Endothelial cell of umbilical vein (primary cell): Measurements from ENCODE around the gene MB21D2. TPM values are rescaled to one million over a fixed set of nuclear protein-coding genes. Genes with fewer than 3 reads are reported as not detected.

Experiments used
- BruUV-seq: library from RNA; stranded (reverse); fragments of 400-500 nt; replicated peaks from 2 replicates; lab custom pipeline; 2021; lab: Mats Ljungman, UMichigan
- CTCF ChIA-PET: fragments of 300-600, 350-600 bp; sonication (Branson Sonifier 250); formaldehyde crosslinking; loops from one replicate; lab custom pipeline; 2021; ENCODE audit warnings: antibody characterized with exemption, inconsistent platforms; lab: Charles Lee
- POLR2A ChIA-PET: fragments of 300-600, 350-600 bp; sonication (Branson Sonifier 250); formaldehyde crosslinking; loops from one replicate; lab custom pipeline; 2021; ENCODE audit warnings: antibody characterized with exemption, inconsistent platforms; lab: Charles Lee
- DNase-seq: peaks from one replicate; pipeline ENCODE4 v3.0.0-alpha.2; 2011; ENCODE audit warnings: low read depth, low spot score
- FAIRE-seq: peaks from 2 replicates; lab custom pipeline; 2011; peaks lifted over from hg19 to GRCh38; lab: Jason Lieb, UNC
- H2AFZ ChIP-seq: 2 replicates; pipeline ENCODE4 v1.6.0; 2012; ENCODE audit warnings: low read depth, low read length, control low read depth, inconsistent platforms
- H3K27ac ChIP-seq: 2 replicates; pipeline ENCODE4 v1.5.1; 2011; ENCODE audit warnings: low read depth, mild to moderate bottlenecking, control low read depth, low read length, moderate library complexity; ENCODE audit not compliant: insufficient read depth
- H3K27me3 ChIP-seq, 2 experiments: 2 replicates each; pipeline versions ENCODE4 v1.6.0 to v1.6.1; 2011; ENCODE audit warnings: low read length in 2 of 2, mixed read lengths in 1 of 2; ENCODE audit not compliant: control insufficient read depth in 2 of 2, insufficient read depth in 2 of 2
- H3K36me3 ChIP-seq, 2 experiments: 2 replicates in 1 of 2; 3 replicates in 1 of 2; pipeline ENCODE4 v1.5.1; 2011; ENCODE audit warnings: low read length in 2 of 2, mild to moderate bottlenecking in 1 of 2, moderate library complexity in 1 of 2; ENCODE audit not compliant: control insufficient read depth in 2 of 2, insufficient read depth in 2 of 2; ENCODE audit errors: extremely low read depth in 1 of 2
- H3K4me1 ChIP-seq: 3 replicates; pipeline ENCODE4 v1.5.1; 2011; ENCODE audit warnings: mild to moderate bottlenecking, low read length; ENCODE audit not compliant: control insufficient read depth, insufficient read depth; ENCODE audit errors: extremely low read depth
- H3K4me2 ChIP-seq: 2 replicates; pipeline ENCODE4 v1.6.1; 2011; ENCODE audit warnings: low read length, control low read depth, mixed read lengths; ENCODE audit not compliant: insufficient read depth
- H3K4me3 ChIP-seq, 3 experiments: fragments of 200-600 bp in 1 of 3; sonication (generic), shearing (Covaris generic) in 1 of 3; replicated peaks in 1 of 3; 2 replicates each; pipeline ENCODE4 v1.5.1; 2011 to 2016; ENCODE audit warnings: control low read depth in 3 of 3, low read length in 3 of 3, mild to moderate bottlenecking in 2 of 3, inconsistent platforms in 1 of 3, low read depth in 1 of 3, moderate library complexity in 1 of 3; ENCODE audit not compliant: insufficient read depth in 1 of 3
- H3K79me2 ChIP-seq: 2 replicates; pipeline ENCODE4 v1.6.0; 2012; ENCODE audit warnings: low read length, inconsistent platforms; ENCODE audit not compliant: control insufficient read depth, insufficient read depth
- H3K9ac ChIP-seq: replicated peaks from 2 replicates; pipeline ENCODE3; 2011; ENCODE audit warnings: low read length, control low read depth; ENCODE audit not compliant: insufficient read depth; ENCODE audit errors: extremely low read depth
- H3K9me1 ChIP-seq: replicated peaks from 3 replicates; pipeline ENCODE4 v1.6.0; 2011; ENCODE audit warnings: mild to moderate bottlenecking, low read length; ENCODE audit not compliant: control insufficient read depth, insufficient read depth; ENCODE audit errors: extremely low read depth
- H3K9me3 ChIP-seq: replicated peaks from 2 replicates; pipeline ENCODE4 v1.5.1; 2012; ENCODE audit warnings: low read length, inconsistent platforms; ENCODE audit not compliant: control insufficient read depth, insufficient read depth
- H4K20me1 ChIP-seq: replicated peaks from 2 replicates; pipeline ENCODE3; 2011; ENCODE audit warnings: mild to moderate bottlenecking, low read length; ENCODE audit not compliant: control insufficient read depth, insufficient read depth; ENCODE audit errors: extremely low read depth
- EZH2 ChIP-seq: IDR thresholded peaks from 2 replicates; pipeline ENCODE4 v1.6.1; 2012; ENCODE audit warnings: borderline replicate concordance, low read depth, mild to moderate bottlenecking, moderate library complexity, low read length, inconsistent platforms; ENCODE audit not compliant: severe bottlenecking
- FOS ChIP-seq: IDR thresholded peaks from 2 replicates; pipeline ENCODE4 v1.6.1; 2011; ENCODE audit warnings: mild to moderate bottlenecking, low read length, moderate library complexity, borderline replicate concordance; ENCODE audit not compliant: insufficient read depth
- GATA2 ChIP-seq: IDR thresholded peaks from 2 replicates; pipeline ENCODE4 v1.7.0; 2011; ENCODE audit warnings: low read depth, mild to moderate bottlenecking, moderate library complexity, mixed read lengths, low read length; ENCODE audit not compliant: insufficient read length, insufficient read depth
- JUN ChIP-seq: IDR thresholded peaks from 2 replicates; pipeline ENCODE4 v1.6.1; 2011; ENCODE audit warnings: borderline replicate concordance, low read depth; ENCODE audit not compliant: insufficient read length, insufficient read depth
- MYC ChIP-seq: IDR thresholded peaks from one replicate; pipeline ENCODE4 v1.6.1; 2011; ENCODE audit warnings: mild to moderate bottlenecking, low read depth, low read length
- POLR2A ChIP-seq: IDR thresholded peaks from 2 replicates; pipeline ENCODE4 v1.6.1; 2012; ENCODE audit warnings: low read depth, mild to moderate bottlenecking, control low read depth, low read length
- POLR2AphosphoS5 ChIP-seq: IDR thresholded peaks from 2 replicates; pipeline ENCODE4 v1.6.1; 2012; ENCODE audit warnings: low read depth, mild to moderate bottlenecking, control low read depth, low read length, moderate library complexity; ENCODE audit not compliant: insufficient read depth
- dilution Hi-C: fragments of 300-500 bp; cut with MboI; formaldehyde crosslinking; loops from one replicate; pipeline ENCODE4 v1.15.0; 2019; ENCODE audit warnings: low sequenced_read_pairs; ENCODE audit not compliant: extremely low pct_ligation_motif_present
- intact Hi-C: fragments of 100-400 bp; cut with micrococcal nuclease; formaldehyde crosslinking; loops from one replicate; pipeline ENCODE4 v1.10.0; 2022
- polyA plus RNA-seq, 4 experiments: library from polyadenylated mRNA; depleted of rRNA in 3 of 4; stranded (reverse) in 3 of 4; unstranded in 1 of 4; fragments of >200 nt; gene quantifications; 2 replicates each; pipeline versions ENCODE4 v1.2.1 to v1.2.3, GENCODE V29; 2011 to 2012; ENCODE audit warnings: missing spikeins in 1 of 4
- total RNA-seq: library from RNA; stranded (reverse); gene quantifications from 2 replicates; pipeline ENCODE4 v1.2.3, GENCODE V29; 2021
- TF ChIP-seq, protein P1 (sequence below), 2 donors: IDR thresholded peaks; 1 replicate in 1 of 2; 2 replicates in 1 of 2; pipeline ENCODE4 v1.5.1; 2011; ENCODE audit warnings: low read length in 2 of 2, mild to moderate bottlenecking in 2 of 2, moderate library complexity in 2 of 2, control low read depth in 1 of 2, inconsistent platforms in 1 of 2, low read depth in 1 of 2; ENCODE audit not compliant: insufficient read depth in 1 of 2; ENCODE audit errors: extremely low read depth in 1 of 2
- TF ChIP-seq, protein P2 (sequence below): IDR thresholded peaks from 2 replicates; pipeline ENCODE4 v1.6.1; 2011; ENCODE audit not compliant: insufficient read depth, insufficient read length

Gene MB21D2
- total and polyA plus RNA-seq, 2 donors (not counting 3 experiments of a cell fraction or from before 2014, with no cell fraction given) = 6.7 to 7.4 TPM

DNA sequence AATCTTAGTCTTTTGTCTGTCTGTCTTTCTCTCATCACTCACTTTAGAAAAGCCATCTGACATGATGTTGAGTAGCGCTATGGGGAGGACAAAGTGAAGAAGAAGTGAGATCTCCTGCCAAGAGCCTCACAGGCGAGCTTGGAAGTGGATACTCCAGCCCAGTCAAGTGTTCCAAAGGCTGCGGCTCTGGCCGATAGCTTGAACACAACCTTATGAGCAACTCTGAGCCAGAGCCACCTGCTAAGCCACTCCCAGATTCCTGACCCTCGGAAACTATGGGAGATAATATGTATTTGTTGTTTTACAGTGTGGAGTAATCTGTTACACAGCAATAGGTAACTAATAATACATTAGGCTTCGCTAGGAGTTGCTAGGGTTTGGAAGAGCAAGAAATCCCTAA lies 76.2 kb downstream of the MB21D2 start:
- intact Hi-C loops = no loop called here
- no peaks in the 10 kb centered on the region for H3K4me1 ChIP-seq
- no peaks in the 10 kb centered on the region for H3K79me2 ChIP-seq
- POLR2A ChIA-PET = no interaction called here
- H3K4me2 ChIP-seq = no peak overlapping the region
- H3K9ac ChIP-seq = no peak overlapping the region
- CTCF ChIA-PET = no interaction called here
- no peak overlapping the region for H2AFZ ChIP-seq
- H4K20me1 ChIP-seq = no peaks in the 10 kb centered on the region
- no peaks in the 10 kb centered on the region for H3K9me1 ChIP-seq
- no peaks in the 10 kb centered on the region for H3K9me3 ChIP-seq
- TF ChIP-seq MYC = no peak
- TF ChIP-seq GATA2 = no peak
- TF ChIP-seq, protein P1, sequence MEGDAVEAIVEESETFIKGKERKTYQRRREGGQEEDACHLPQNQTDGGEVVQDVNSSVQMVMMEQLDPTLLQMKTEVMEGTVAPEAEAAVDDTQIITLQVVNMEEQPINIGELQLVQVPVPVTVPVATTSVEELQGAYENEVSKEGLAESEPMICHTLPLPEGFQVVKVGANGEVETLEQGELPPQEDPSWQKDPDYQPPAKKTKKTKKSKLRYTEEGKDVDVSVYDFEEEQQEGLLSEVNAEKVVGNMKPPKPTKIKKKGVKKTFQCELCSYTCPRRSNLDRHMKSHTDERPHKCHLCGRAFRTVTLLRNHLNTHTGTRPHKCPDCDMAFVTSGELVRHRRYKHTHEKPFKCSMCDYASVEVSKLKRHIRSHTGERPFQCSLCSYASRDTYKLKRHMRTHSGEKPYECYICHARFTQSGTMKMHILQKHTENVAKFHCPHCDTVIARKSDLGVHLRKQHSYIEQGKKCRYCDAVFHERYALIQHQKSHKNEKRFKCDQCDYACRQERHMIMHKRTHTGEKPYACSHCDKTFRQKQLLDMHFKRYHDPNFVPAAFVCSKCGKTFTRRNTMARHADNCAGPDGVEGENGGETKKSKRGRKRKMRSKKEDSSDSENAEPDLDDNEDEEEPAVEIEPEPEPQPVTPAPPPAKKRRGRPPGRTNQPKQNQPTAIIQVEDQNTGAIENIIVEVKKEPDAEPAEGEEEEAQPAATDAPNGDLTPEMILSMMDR (IDR thresholded peaks at IDR 0.05; ENCODE audit: extremely low read depth in 1 of 2, insufficient read depth in 1 of 2, low read depth in 1 of 2, low read length in 2 of 2) = no peak
- TF ChIP-seq EZH2 = no peak
- TF ChIP-seq, protein P2, sequence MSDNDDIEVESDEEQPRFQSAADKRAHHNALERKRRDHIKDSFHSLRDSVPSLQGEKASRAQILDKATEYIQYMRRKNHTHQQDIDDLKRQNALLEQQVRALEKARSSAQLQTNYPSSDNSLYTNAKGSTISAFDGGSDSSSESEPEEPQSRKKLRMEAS = no peak
- no peak for TF ChIP-seq POLR2A
- no peak for TF ChIP-seq FOS
- TF ChIP-seq POLR2AphosphoS5 = no peak
- TF ChIP-seq JUN = no peak
- no peak overlapping the region for H3K4me3 ChIP-seq
- no peaks in the 10 kb centered on the region for H3K27me3 ChIP-seq
- no peak for DNase-seq
- dilution Hi-C loops = no loop called here
- BruUV-seq = no TSS peak
- FAIRE-seq = no peak
- H3K27ac ChIP-seq = no peak overlapping the region
- no peaks in the 10 kb centered on the region for H3K36me3 ChIP-seq
